Embryonic facial prominence (tissue), 1 donor: ENCODE measurements around the gene TBC1D30.

Experiments used
- DNase-seq: peaks from one replicate; pipeline ENCODE4 v3.0.0-alpha.2; 2016; ENCODE audit errors: extremely low spot score

The TBC1D30 gene

GRCh38 chr12:64911912-64912311, 87.5 kb downstream of the TBC1D30 start:
- DNase-seq: no peak

- no peak for DNase-seq
These were observed 88.2 kb downstream of the TBC1D30 start for GRCh38 chr12:64912516-64913255.

- no peak for DNase-seq
These were observed 90.8 kb downstream of the TBC1D30 start for GRCh38 chr12:64915242-64915641.

GRCh38 chr12:64916411-64917261, 92.2 kb downstream of the TBC1D30 start:
- DNase-seq: no peak

GRCh38 chr12:64918344-64918743, 93.9 kb downstream of the TBC1D30 start:
- DNase-seq: no peak

- no peak for DNase-seq
These were observed 94.4 kb downstream of the TBC1D30 start for GRCh38 chr12:64918801-64919200.

- no peak for DNase-seq
These were observed 98.4 kb downstream of the TBC1D30 start for GRCh38 chr12:64922853-64923252.

- no peak for DNase-seq
These were observed 99.1 kb downstream of the TBC1D30 start for GRCh38 chr12:64923536-64923935.
